GM18511 (cell line): Measurements from ENCODE around the gene DDAH1.

Experiments
- ATAC-seq: cut with Tn5 transposase; IDR thresholded peaks from one replicate; pipeline ENCODE4 v1.9.1; 2021; ENCODE audit warnings: mild to moderate bottlenecking, moderate library complexity; ENCODE audit not compliant: unreplicated experiment

DDAH1 gene

DNA sequence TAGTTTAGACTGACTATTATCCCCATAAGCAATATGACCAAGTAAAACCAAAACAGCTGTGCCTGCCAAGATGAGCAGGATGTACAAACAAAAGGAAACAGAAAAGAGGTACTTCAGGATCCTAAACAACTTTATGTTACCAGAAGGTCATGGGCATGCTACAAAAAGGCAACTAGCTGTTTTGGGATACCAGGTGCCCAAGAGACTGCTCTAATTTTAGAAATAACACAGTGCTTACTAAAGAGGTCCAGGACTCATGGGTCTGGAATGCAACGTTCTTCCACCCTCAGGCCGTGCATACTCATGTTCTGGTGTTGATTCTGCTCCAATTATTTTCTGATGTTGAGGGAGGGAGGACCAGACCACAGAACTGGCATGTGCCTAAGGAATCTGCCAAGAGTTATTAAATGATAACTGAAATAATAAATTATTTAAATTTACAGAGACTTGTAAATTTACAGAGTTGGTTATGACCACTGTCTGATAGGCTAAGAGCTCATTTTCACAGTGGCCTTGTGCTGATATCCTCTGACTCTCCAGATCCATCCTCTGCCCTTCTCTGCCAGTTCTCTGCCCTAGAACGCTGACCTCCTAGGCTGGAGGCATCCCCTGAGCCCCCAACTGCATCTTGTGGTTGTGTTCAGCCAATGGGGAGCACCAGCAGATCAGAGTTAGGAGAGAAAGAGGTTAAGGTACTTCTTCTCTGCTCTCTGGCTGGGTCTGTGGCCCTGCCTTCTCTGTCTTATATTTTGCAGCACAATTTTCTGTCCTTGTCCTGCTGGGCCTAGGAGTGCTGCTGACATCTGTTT lies 150.9 kb downstream of the DDAH1 start:
- ATAC-seq = no peak

DNA sequence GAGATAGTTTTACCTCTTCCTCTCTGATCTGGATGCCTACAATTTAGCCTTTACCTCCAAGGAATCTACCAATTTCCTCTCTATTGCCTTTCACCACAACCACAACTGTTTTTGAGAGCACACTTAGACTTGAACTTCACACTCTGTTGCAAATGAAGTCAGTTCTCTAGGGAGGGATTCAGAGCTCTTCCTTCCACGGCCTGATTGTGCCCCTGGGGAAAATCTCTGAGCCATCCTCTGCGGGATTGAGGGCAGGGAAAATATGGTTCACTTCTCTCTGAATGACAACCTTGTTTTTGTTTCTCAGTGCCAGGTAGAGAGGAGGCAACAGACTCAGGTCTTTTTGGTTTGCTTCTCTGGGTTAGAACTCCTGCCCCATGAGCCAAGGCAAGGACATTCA lies 153.1 kb downstream of the DDAH1 start:
- no peak for ATAC-seq

DNA sequence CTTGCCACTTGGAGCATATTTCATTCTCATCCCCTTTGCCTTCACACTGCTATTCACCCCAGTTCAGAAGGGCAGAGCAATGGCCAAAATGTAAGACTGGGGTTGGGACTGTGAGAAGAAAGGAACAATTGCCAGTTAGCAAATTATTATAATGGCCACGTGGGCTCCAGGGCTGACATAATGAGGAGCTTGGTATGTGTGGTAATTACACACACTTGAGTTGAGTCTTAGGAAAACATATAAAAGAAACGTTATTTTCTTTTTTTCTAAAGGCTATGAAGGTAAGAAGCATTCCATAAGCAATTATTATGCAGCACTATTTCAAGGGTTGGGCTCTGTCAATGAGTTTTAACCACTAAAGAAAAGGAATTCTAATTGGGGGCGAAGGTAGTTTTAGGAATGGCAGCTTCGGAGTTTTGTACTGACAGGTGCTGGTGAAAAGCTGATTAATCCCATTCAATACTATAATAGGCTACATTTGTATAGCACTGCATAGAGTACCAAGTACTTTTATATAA lies 156.1 kb downstream of the DDAH1 start:
- ATAC-seq = no peak

DNA sequence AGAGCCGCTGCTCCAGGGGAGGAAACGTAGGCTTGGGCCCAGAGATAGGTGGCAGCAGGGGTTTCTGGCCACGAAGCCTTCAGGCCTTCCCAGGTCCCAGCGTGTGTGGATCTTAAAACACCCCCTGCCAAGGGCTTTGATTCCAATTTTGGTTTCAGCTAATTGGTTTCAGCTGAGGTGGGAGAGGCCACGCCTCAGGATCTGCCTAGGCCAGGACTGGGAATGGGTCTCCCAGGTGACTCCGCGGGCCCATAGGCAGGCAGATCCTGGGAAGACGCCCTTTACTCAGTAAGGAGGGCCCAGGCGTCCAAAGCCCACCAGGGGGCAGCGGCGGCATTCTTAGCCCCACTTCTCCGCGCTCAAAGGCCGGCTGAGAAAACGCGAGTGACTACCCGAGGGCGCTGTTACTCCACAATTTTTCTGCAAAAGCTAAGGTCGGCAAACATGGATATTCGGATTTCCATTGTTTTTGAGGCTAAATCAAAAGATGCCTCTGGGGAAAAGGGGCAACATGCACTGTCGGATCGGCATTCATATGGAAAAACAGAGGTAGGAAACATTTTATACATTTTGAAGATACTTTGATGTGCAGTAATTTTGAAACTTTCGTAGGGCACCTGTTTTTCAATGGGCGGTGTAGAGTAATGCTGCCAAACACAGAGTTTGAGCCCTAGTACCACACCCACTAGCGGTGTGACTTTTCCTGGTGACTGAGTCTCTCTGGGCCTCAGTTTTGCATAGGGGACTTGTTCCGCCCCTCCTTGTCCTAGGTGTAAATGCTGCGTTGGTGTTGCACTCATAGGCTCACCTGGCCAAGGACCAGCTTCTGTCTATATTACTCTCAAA lies 156.7 kb downstream of the DDAH1 start:
- ATAC-seq = peak; percentile 96

DNA sequence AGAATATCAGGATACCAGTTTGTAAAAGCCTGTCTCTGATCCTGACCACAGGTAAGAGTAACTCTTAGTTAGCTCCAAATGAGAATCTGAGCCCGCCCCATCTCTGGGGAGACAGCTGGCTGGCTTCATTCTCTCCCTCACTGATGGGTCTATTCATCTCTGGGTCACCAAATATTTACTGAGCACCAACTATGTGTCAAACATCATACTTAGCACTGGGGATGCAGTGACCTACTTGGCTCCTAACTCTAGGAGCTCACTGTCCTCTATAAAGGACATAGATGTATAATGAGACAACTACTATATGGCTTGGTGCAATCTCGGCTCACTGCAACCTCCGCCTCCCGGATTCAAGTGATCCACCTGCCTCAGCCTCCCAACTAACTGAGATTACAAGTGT lies 158.7 kb downstream of the DDAH1 start:
- ATAC-seq = no peak

DNA sequence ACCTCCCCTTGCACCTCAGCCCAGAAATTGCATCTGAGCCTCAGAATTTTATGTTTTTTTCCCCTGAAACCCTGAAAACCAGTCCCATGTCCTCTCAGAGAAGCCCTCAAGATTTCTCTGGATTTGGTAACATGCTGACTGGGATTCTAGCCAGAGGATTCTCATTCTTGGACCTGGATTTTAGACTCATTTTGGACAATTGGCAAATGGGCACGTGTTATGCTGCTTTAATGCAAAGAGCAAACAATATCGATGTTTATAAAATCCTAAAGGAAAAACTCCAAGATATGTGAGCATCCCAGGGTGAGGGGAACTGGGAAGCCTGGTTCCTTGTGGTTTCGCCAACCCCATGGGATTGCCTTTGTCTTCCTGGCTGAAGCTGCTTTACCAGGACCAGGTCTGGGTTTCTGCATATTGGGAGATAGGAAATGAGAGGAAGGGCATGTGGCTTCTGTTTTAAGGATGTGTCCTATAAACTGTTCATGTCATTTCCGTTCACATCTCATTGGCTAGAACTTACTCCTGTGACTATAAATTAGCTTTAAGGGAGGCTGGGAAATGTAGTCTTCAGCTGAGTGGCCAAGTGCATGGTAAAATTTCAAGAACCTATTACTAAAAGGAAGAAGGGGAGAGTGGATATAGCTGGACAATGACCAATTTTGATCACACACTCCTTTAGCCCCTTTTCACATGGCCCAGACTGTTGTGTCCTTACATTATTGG lies 161.4 kb downstream of the DDAH1 start:
- ATAC-seq = no peak

DNA sequence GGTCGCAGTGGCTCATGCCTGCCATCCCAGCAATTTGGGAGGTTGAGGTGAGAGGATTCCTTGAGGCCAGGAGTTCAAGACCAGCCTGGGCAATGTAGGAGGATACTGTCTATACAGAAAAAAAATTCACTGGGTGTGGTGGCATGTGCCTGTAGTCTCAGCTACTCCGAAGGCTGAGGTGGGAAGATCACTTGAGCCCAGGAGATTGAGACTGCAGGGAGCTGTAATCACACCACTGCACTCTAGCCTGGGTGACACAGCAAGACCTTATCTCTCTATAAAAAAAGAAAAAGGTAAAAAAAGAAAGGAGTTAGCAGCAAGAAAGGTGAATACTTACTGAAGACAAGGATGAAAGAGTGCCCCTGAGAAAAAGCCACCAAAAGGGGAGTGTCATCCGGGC lies 164.8 kb downstream of the DDAH1 start:
- ATAC-seq = no peak

DNA sequence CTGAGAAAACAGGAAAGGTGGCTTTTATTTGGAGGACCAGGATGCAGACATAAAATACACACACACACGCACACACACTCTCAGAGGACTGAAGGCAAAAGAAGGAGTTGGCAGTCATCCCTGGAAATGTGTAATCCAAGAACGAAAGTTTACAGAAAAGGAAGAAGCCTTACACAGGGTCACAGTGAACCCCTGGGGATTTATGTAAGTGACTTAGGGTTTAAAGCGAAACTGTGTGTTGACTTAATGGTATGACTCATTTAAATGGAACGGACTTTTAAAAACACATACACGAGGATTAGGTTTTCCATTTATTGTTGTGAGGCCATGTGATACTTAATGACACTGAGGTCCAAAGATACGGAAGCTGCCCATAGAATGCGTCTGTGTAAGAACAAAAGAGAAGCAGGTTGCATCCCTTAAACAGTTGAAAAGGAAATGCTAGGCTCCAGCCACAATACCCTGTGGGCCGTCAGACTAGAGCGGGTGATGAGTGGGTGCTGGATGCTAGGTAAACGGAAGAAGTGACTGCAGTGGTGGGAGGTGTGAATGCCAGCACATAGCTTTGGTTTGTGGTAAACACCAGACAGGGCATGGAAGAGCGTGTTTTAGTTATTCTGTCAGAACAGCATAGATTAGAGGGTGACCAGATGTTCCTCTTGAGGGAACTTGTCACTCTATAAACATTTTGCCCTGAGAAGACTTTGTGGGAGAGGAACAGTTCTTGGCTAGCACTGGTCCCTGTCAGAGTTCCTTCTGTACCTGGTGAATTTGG lies 166.9 kb downstream of the DDAH1 start:
- ATAC-seq = peak; percentile 95

DNA sequence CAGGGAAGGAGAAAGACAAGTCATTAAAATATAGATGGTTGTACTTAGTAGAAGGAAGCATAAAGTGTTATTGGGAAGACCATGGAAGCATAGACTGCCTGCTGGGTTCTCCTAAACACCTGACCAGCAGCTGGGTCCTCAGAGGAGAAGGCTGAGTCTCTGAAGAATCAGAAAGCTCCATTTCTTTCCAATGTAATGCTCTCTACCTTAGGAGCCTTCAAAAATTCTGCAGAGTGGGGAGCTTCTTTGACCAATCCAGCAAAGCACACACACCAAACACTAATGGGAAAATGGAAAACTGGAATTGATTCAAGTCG lies 167.5 kb downstream of the DDAH1 start:
- no peak for ATAC-seq

DNA sequence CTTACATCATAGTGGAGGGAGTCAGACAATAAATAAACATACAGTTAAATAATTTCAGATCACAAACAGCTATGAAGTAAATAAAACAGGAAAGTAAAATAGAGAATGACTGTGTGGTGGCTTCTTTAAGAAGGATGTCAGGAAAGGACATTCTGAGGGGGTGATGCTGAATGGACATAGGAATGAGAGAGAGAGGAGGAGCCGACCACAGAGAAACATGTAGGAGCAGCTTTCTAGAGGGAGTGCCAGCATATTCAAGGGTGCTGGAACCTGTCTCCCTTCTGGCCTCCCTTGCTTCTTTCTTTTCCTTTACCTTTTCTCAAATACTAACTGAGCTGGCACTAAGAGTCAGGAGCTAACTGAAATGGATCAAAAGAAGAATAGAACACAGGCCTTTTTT lies 168.0 kb downstream of the DDAH1 start:
- no peak for ATAC-seq

DNA sequence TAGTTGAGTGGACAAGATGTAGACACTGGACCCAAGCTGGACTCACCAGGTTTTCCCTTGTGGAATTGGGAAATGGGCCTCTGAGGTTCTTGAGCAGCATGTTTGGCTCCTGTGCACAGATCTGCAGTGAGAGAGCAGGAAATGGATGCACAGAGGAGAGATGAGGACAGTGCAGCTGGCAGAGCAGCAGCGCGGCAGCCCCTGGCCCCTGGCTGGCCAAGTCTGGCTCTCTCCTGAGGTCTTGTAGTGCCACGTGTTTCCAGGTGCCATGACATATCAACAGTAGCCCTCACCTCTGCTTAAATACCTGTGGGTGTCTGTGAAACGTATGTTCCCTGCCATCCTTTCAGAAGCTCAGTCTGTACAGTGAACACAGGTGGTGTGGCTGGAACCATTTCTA lies 169.3 kb downstream of the DDAH1 start:
- no peak for ATAC-seq

DNA sequence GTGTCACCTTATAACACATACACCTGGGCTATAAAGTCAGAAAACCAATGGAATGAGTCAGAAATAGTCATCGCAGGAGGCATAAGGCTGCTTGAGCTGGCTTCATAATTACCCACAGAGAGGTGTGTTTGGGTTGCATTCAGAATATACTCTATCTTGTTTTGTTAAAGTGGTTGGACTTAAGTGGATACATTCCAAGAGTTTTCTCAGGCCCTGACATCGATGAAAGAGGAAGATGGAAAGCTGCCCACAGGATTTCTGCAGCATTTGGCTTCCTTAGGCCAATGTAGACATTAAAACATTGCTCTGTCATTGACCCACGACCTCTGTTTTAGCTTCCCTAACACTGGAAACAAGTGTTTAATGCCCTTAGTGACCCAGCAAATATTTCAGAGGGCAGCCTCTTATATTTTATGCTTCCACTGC lies 169.9 kb downstream of the DDAH1 start:
- no peak for ATAC-seq

DNA sequence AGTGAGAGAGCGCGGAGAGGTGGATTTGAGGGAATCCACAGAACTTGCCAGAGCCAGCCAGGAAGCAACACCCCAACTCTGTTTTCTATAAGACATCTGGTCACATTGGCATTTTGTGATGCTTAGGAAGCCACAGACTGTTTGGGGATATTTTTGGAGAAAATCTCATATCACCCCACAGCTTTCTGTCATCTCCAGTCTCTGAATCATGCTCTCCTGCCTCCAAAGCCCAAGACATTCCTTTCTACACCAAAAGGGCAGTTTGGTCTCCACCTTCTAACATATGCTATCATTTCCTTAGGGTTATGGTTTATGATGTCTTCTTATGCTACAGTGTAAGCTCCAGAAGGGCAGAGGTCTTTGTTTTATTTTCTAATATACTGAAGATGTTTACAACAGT lies 174.1 kb downstream of the DDAH1 start:
- no peak for ATAC-seq

DNA sequence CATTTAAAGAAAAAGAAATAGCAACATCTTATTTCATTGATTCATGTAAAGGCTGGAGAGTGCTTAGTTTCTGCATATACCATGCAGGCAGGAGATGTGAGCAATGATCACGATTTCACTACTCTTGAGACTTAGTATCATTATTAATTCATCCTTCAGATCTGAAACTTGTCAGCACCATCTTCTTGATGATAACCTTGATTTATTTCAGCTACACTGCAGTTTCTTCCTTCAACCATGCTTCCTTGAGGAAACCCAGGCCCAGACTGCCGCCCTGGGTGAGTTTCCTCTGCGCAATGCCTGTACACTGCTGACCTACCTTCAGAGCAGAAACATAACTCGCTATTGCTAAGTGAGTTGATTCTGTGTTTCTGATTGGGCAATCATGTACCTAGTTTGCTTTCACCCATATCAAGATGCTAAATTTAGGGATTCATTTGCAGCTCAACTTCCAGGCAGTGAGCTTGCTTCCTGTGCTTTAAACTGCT lies 175.1 kb downstream of the DDAH1 start:
- ATAC-seq = no peak

DNA sequence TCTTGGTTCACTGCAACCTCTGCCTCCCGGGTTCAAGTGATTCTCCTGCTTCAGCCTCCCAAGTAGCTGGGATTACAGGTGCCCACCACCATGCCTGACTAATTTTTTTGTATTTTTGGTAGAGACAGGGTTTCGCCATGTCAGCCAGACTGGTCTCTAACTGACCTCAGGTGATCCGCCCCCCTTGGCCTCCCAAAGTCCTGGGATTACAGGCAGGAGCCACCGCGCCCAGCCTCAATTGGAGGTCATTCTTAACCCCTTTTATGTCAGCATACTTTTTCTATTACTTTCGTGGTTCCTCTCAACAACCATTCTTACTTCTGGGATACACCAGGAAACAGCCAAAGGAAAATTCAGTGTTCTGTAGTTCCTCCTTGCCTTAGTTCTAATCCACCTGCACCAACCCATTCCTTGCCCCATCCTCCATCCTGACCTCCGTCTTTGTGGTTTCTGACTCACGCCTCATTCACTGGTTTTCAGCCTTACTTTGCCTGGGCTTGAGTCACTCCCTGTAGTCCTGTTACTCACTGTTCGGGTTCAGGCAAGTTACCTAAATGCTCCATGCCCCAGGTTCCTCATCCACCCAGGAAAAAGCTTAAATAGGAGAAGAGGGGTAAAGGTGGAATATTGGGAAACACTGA lies 175.6 kb downstream of the DDAH1 start:
- ATAC-seq = no peak

DNA sequence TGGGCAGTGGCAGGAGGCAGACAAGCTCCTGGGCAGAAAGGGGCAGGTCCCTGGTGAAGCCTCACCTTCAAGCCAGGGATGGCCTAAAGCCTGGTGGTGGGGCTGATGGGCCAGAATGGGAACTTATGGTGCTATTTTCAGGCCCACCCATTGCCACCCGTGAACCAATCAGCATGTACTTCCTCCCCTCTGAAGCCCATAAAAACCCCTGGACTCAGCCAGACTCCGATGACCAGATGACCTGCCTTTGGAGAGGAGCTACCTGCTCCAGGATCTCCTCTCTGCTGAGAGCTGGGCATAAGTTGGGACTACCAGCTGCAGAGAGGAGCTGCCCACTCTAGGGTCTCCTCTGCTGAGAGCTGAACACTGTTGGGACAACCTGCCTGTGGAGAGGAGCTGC lies 180.8 kb downstream of the DDAH1 start:
- ATAC-seq = no peak

DNA sequence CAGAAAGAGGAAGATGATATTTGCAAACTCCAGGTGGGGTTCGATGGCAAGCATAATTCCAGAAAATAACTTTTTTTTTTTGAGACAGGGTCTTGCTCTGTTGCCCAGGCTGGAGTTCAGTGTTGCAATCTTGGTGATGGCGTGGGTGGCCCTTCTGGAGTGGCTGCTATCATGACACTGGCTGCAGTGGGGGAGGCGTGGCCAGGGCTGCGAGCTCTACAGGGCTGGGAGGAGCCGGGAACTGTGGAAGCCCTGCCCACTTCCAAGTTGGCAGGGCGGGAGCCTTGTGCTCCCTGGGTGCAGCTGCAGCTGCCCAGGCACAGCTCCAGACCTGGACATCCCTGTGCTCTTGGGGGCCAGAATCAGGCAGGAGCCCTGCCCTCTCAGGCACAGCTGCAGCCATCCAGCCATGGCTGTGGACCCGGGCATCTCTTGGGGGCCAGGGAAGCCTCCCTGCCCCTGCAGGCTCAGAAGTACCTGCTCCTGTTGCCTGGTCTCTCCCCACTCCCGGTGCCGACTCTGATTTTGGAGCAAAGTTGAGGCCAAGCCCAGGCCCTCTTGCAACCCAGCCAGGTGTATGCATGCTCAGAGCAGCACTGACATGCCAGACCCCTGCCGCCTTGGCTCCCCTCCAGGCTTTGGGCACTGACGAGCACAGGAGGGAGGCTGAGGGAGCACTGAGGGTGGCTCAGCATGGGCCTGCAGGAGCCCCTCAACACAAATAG lies 181.3 kb downstream of the DDAH1 start:
- no peak for ATAC-seq

DNA sequence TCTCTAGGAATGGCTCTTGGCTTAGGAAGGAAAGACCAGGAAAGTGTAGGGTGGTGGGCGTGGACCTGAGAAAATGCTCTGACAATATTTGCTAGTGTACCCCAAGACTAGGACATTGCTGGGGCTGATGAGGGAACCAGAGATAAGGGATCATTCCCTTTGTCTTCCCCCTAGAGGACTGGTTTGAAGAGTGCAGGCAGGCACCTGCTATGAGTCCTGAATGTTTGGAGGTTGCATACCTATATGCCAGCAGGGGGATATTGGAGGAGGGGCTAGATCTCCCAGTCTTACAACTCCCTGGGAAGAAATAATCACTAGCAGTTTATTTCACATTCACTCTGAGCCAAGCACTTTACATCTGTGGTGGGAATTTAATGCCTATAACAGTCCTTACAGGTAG lies 182.5 kb downstream of the DDAH1 start:
- no peak for ATAC-seq

DNA sequence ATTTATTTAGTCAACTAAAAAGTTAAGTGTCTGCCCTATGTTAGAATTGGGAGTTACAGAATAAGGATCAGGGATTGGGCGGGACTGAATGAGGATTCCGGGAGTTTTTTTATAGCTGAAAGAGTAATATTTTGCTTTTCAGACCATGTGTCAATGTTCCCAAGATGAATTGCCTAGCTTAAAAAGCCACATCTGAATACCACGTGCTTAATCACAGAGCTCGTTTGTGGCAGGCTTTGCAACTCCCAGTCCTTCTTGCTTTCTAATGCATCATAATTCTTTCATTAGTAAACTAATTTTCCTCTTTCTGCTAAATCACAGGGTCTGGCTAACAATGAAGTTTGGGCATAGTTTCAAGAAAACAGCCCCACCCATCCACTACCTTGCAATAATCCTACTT lies 184.3 kb downstream of the DDAH1 start:
- no peak for ATAC-seq
